ENCODE measurements around the gene HEPHL1. TPM values are rescaled to one million over a fixed set of nuclear protein-coding genes. Genes with fewer than 3 reads are reported as not detected.

The HEPHL1 gene
- polyA plus RNA-seq, 2 donors, result 1.5 to 5.9 TPM

- Histone ChIP-seq H3K4me3 (ENCODE audit: low read depth in 1 of 2, low read length in 2 of 2) (no peak overlapping the region), H3K27ac (ENCODE audit: low read depth in 2 of 2, low read length in 1 of 2) (no peak overlapping the region), H3K9me3 (ENCODE audit: control insufficient read depth in 2 of 2, insufficient read depth in 1 of 2, low read depth in 1 of 2, low read length in 1 of 2) (no peaks in the 10 kb centered on the region), H3K27me3 (ENCODE audit: control insufficient read depth in 1 of 2, insufficient read depth in 2 of 2, low read length in 2 of 2) (no peaks in the 10 kb centered on the region), H3K4me1 (ENCODE audit: control insufficient read depth in 2 of 2, insufficient read depth in 2 of 2, low read length in 1 of 2) (peaks cover 0 to 5% of the 10 kb centered on the region in 2 donors), H3K36me3 (ENCODE audit: control insufficient read depth in 2 of 2, insufficient read depth in 2 of 2, low read length in 1 of 2) (no peaks in the 10 kb centered on the region)
- 84 to 89% methylated on average over 7 of the region's 7 CpGs for WGBS, 2 donors
Observed at GRCh38 chr11:94142308-94143281, 121.4 kb downstream of the HEPHL1 start.

GRCh38 chr11:94144216-94144615, 123.1 kb downstream of the HEPHL1 start:
- 86 to 89% methylated on average over 3 of the region's 3 CpGs for WGBS, 2 donors
- H3K4me3 ChIP-seq (ENCODE audit: low read depth in 1 of 2, low read length in 2 of 2), result no peak overlapping the region
- peaks cover 0 to 5% of the 10 kb centered on the region in 2 donors for H3K4me1 ChIP-seq (ENCODE audit: control insufficient read depth in 2 of 2, insufficient read depth in 2 of 2, low read length in 1 of 2)
- H3K9me3 ChIP-seq (ENCODE audit: control insufficient read depth in 2 of 2, insufficient read depth in 1 of 2, low read depth in 1 of 2, low read length in 1 of 2), result no peaks in the 10 kb centered on the region
- H3K27ac ChIP-seq (ENCODE audit: low read depth in 2 of 2, low read length in 1 of 2), result no peak overlapping the region
- H3K36me3 ChIP-seq (ENCODE audit: control insufficient read depth in 2 of 2, insufficient read depth in 2 of 2, low read length in 1 of 2), result no peaks in the 10 kb centered on the region
- no peaks in the 10 kb centered on the region for H3K27me3 ChIP-seq (ENCODE audit: control insufficient read depth in 1 of 2, insufficient read depth in 2 of 2, low read length in 2 of 2)

- 97 to 98% methylated on average over 1 of the region's 1 CpG for WGBS, 2 donors
- Histone ChIP-seq H3K27me3 (ENCODE audit: control insufficient read depth in 1 of 2, insufficient read depth in 2 of 2, low read length in 2 of 2) (no peaks in the 10 kb centered on the region), H3K27ac (ENCODE audit: low read depth in 2 of 2, low read length in 1 of 2) (no peak overlapping the region), H3K36me3 (ENCODE audit: control insufficient read depth in 2 of 2, insufficient read depth in 2 of 2, low read length in 1 of 2) (no peaks in the 10 kb centered on the region), H3K9me3 (ENCODE audit: control insufficient read depth in 2 of 2, insufficient read depth in 1 of 2, low read depth in 1 of 2, low read length in 1 of 2) (no peaks in the 10 kb centered on the region), H3K4me3 (ENCODE audit: low read depth in 1 of 2, low read length in 2 of 2) (no peak overlapping the region), H3K4me1 (ENCODE audit: control insufficient read depth in 2 of 2, insufficient read depth in 2 of 2, low read length in 1 of 2) (peaks cover 2 to 5% of the 10 kb centered on the region in 2 donors)
Observed at GRCh38 chr11:94144664-94145063, 123.5 kb downstream of the HEPHL1 start.

GRCh38 chr11:94145431-94145830, 124.3 kb downstream of the HEPHL1 start:
- Histone ChIP-seq H3K4me1 (ENCODE audit: control insufficient read depth in 2 of 2, insufficient read depth in 2 of 2, low read length in 1 of 2) (peaks cover 2 to 6% of the 10 kb centered on the region in 2 donors), H3K9me3 (ENCODE audit: control insufficient read depth in 2 of 2, insufficient read depth in 1 of 2, low read depth in 1 of 2, low read length in 1 of 2) (no peaks in the 10 kb centered on the region), H3K27ac (ENCODE audit: low read depth in 2 of 2, low read length in 1 of 2) (no peak overlapping the region), H3K27me3 (ENCODE audit: control insufficient read depth in 1 of 2, insufficient read depth in 2 of 2, low read length in 2 of 2) (no peaks in the 10 kb centered on the region), H3K36me3 (ENCODE audit: control insufficient read depth in 2 of 2, insufficient read depth in 2 of 2, low read length in 1 of 2) (no peaks in the 10 kb centered on the region), H3K4me3 (ENCODE audit: low read depth in 1 of 2, low read length in 2 of 2) (no peak overlapping the region)
- 70 to 74% methylated on average over 2 of the region's 2 CpGs for WGBS, 2 donors

- peaks cover 2 to 10% of the 10 kb centered on the region in 2 donors for H3K4me1 ChIP-seq (ENCODE audit: control insufficient read depth in 2 of 2, insufficient read depth in 2 of 2, low read length in 1 of 2)
- H3K36me3 ChIP-seq (ENCODE audit: control insufficient read depth in 2 of 2, insufficient read depth in 2 of 2, low read length in 1 of 2), result no peaks in the 10 kb centered on the region
- 90 to 92% methylated on average over 4 of the region's 4 CpGs for WGBS, 2 donors
- no peaks in the 10 kb centered on the region for H3K9me3 ChIP-seq (ENCODE audit: control insufficient read depth in 2 of 2, insufficient read depth in 1 of 2, low read depth in 1 of 2, low read length in 1 of 2)
- no peak overlapping the region for H3K4me3 ChIP-seq (ENCODE audit: low read depth in 1 of 2, low read length in 2 of 2)
- H3K27ac ChIP-seq (ENCODE audit: low read depth in 2 of 2, low read length in 1 of 2), result no peak overlapping the region
- H3K27me3 ChIP-seq (ENCODE audit: control insufficient read depth in 1 of 2, insufficient read depth in 2 of 2, low read length in 2 of 2), result no peaks in the 10 kb centered on the region
Observed at GRCh38 chr11:94145916-94146315, 124.8 kb downstream of the HEPHL1 start.

- no peaks in the 10 kb centered on the region for H3K9me3 ChIP-seq (ENCODE audit: control insufficient read depth in 2 of 2, insufficient read depth in 1 of 2, low read depth in 1 of 2, low read length in 1 of 2)
- H3K27ac ChIP-seq (ENCODE audit: low read depth in 2 of 2, low read length in 1 of 2), result no peak overlapping the region
- no peak overlapping the region for H3K4me3 ChIP-seq (ENCODE audit: low read depth in 1 of 2, low read length in 2 of 2)
- 75 to 77% methylated on average over 9 of the region's 9 CpGs for WGBS, 2 donors
- H3K27me3 ChIP-seq (ENCODE audit: control insufficient read depth in 1 of 2, insufficient read depth in 2 of 2, low read length in 2 of 2), result no peaks in the 10 kb centered on the region
- H3K4me1 ChIP-seq (ENCODE audit: control insufficient read depth in 2 of 2, insufficient read depth in 2 of 2, low read length in 1 of 2), result peaks cover 3 to 15% of the 10 kb centered on the region in 2 donors
- H3K36me3 ChIP-seq (ENCODE audit: control insufficient read depth in 2 of 2, insufficient read depth in 2 of 2, low read length in 1 of 2), result no peaks in the 10 kb centered on the region
Observed at GRCh38 chr11:94147433-94147845, 126.3 kb downstream of the HEPHL1 start.

GRCh38 chr11:94148189-94148588, 127.0 kb downstream of the HEPHL1 start:
- Histone ChIP-seq H3K4me3 (ENCODE audit: low read depth in 1 of 2, low read length in 2 of 2) (no peak overlapping the region), H3K9me3 (ENCODE audit: control insufficient read depth in 2 of 2, insufficient read depth in 1 of 2, low read depth in 1 of 2, low read length in 1 of 2) (no peaks in the 10 kb centered on the region), H3K4me1 (ENCODE audit: control insufficient read depth in 2 of 2, insufficient read depth in 2 of 2, low read length in 1 of 2) (peaks cover 4 to 18% of the 10 kb centered on the region in 2 donors), H3K27me3 (ENCODE audit: control insufficient read depth in 1 of 2, insufficient read depth in 2 of 2, low read length in 2 of 2) (no peaks in the 10 kb centered on the region), H3K36me3 (ENCODE audit: control insufficient read depth in 2 of 2, insufficient read depth in 2 of 2, low read length in 1 of 2) (no peaks in the 10 kb centered on the region), H3K27ac (ENCODE audit: low read depth in 2 of 2, low read length in 1 of 2) (no peak overlapping the region)
- WGBS, 2 donors, result 64 to 75% methylated on average over 2 of the region's 2 CpGs

GRCh38 chr11:94149431-94150017, 128.4 kb downstream of the HEPHL1 start:
- no peak overlapping the region for H3K4me3 ChIP-seq (ENCODE audit: low read depth in 1 of 2, low read length in 2 of 2)
- WGBS, 2 donors, result 35 to 39% methylated on average over 3 of the region's 3 CpGs
- no peak overlapping the region for H3K27ac ChIP-seq (ENCODE audit: low read depth in 2 of 2, low read length in 1 of 2)

GRCh38 chr11:94150056-94150455, 128.9 kb downstream of the HEPHL1 start:
- Histone ChIP-seq H3K36me3 (ENCODE audit: control insufficient read depth in 2 of 2, insufficient read depth in 2 of 2, low read length in 1 of 2) (no peaks in the 10 kb centered on the region), H3K27ac (ENCODE audit: low read depth in 2 of 2, low read length in 1 of 2) (no peak overlapping the region), H3K9me3 (ENCODE audit: control insufficient read depth in 2 of 2, insufficient read depth in 1 of 2, low read depth in 1 of 2, low read length in 1 of 2) (no peaks in the 10 kb centered on the region), H3K4me1 (ENCODE audit: control insufficient read depth in 2 of 2, insufficient read depth in 2 of 2, low read length in 1 of 2) (peaks cover 4 to 13% of the 10 kb centered on the region in 2 donors), H3K27me3 (ENCODE audit: control insufficient read depth in 1 of 2, insufficient read depth in 2 of 2, low read length in 2 of 2) (no peaks in the 10 kb centered on the region), H3K4me3 (ENCODE audit: low read depth in 1 of 2, low read length in 2 of 2) (no peak overlapping the region)
- WGBS, 2 donors, result 60 to 65% methylated on average over 3 of the region's 3 CpGs

More at GRCh38 chr11:94149431-94150017, 128.4 kb downstream of the HEPHL1 start:
- Histone ChIP-seq H3K36me3 (ENCODE audit: control insufficient read depth in 2 of 2, insufficient read depth in 2 of 2, low read length in 1 of 2) (no peaks in the 10 kb centered on the region), H3K9me3 (ENCODE audit: control insufficient read depth in 2 of 2, insufficient read depth in 1 of 2, low read depth in 1 of 2, low read length in 1 of 2) (no peaks in the 10 kb centered on the region), H3K27me3 (ENCODE audit: control insufficient read depth in 1 of 2, insufficient read depth in 2 of 2, low read length in 2 of 2) (no peaks in the 10 kb centered on the region), H3K4me1 (ENCODE audit: control insufficient read depth in 2 of 2, insufficient read depth in 2 of 2, low read length in 1 of 2) (peaks cover 4 to 13% of the 10 kb centered on the region in 2 donors)

Measured in esophagus (tissue), 2 donors.